Measurements from ENCODE around the gene ADCY3. TPM values are rescaled to one million over a fixed set of nuclear protein-coding genes. Genes with fewer than 3 reads are reported as not detected.

ADCY3 gene
- total and polyA plus RNA-seq, 10 of the 15 experiments (the other 5 are each of a cell fraction or from before 2014, with no cell fraction given) = 2.8 to 102 (median 50.4) TPM

DNA sequence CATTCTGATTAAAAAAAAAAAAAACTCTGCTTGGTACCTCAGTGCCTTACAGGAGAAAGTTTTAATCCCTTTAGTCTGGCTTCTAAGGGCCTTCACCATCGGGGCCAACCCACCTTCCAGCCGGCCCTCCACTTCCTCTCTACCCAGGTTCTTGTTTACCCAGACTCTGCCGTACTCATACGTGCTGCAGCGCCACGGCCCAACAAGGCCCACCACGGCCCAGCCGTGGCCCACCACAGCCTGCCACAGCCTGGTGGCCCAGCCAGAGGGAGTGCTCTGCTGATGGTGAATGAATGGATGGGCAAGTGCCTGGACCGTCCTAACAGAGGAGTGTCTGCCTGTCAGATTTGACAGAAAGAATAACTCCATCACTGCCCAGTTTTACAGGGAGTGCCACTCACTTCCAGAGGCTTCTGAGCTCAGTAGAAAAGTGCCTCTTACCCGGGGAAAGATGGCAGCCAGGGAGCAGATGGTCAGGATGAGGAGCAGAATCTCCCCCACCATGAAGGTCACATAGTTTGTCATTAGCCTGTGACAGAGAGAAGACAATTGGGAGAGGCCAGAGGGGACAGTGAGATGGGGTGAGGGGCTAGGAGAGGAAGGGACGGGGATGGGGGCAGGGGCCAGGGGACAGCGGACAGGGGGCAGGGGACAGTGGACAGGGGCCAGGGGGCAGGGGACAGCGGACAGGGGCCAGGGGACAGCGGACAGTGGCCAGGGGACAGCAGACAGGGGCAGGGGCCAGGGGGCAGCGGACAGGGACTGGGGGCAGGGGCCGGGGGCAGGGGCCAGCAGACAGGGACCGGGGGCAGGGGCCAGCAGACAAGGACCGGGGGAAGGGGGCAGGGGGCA, 88.6 kb downstream of the ADCY3 start:
- in situ Hi-C loops (cut with MboI) = no loop called here
- POLR2A ChIA-PET = no interaction called here
- SMC1A ChIA-PET (ENCODE audit: uncharacterized antibody, unreplicated experiment) = no interaction called here
- 0 out of 2 replicates have a peak, but pooled peaks have one; percentile 21 for TF ChIP-seq POLR2A (IDR thresholded peaks at IDR 0.05; ENCODE audit: low read depth, low read length)
- TF ChIP-seq CREB1 (IDR thresholded peaks at IDR 0.05; ENCODE audit: low read depth) = no peak
- no peak for TF ChIP-seq SIN3A (IDR thresholded peaks at IDR 0.05; ENCODE audit: low read depth, low read length)
- TF ChIP-seq, protein P1, sequence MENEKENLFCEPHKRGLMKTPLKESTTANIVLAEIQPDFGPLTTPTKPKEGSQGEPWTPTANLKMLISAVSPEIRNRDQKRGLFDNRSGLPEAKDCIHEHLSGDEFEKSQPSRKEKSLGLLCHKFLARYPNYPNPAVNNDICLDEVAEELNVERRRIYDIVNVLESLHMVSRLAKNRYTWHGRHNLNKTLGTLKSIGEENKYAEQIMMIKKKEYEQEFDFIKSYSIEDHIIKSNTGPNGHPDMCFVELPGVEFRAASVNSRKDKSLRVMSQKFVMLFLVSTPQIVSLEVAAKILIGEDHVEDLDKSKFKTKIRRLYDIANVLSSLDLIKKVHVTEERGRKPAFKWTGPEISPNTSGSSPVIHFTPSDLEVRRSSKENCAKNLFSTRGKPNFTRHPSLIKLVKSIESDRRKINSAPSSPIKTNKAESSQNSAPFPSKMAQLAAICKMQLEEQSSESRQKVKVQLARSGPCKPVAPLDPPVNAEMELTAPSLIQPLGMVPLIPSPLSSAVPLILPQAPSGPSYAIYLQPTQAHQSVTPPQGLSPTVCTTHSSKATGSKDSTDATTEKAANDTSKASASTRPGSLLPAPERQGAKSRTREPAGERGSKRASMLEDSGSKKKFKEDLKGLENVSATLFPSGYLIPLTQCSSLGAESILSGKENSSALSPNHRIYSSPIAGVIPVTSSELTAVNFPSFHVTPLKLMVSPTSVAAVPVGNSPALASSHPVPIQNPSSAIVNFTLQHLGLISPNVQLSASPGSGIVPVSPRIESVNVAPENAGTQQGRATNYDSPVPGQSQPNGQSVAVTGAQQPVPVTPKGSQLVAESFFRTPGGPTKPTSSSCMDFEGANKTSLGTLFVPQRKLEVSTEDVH (IDR thresholded peaks at IDR 0.05; ENCODE audit: low read depth, partially characterized antibody) = no peak
- no peak for TF ChIP-seq CHD1 (IDR thresholded peaks at IDR 0.05; ENCODE audit: low read depth, low read length)
- CTCF ChIA-PET = interaction anchor here (1.7 to 6.7 kb wide), 2 partner anchors 421 to 422 kb away, joined by 6 to 124 read pairs; no protein-coding TSS in a partner anchor
- Histone ChIP-seq H3K4me2 (ENCODE audit: control insufficient read depth, insufficient read depth) (no peak overlapping the region), H4K20me1 (ENCODE audit: control insufficient read depth, insufficient read depth) (no peaks in the 10 kb centered on the region; the same call in 1 of the 2 replicates), H3K9me3 (replicated peaks; ENCODE audit: control insufficient read depth, insufficient read depth, low read length) (no peaks in the 10 kb centered on the region), H3K27me3 (replicated peaks in 1 of 2; ENCODE audit: control insufficient read depth in 2 of 2, insufficient read depth in 2 of 2, low read length in 1 of 2) (no peaks in the 10 kb centered on the region), H3K4me3 (no peak overlapping the region), H3K4me1 (ENCODE audit: control insufficient read depth, insufficient read depth, low read length) (no peaks in the 10 kb centered on the region; the same call in 1 of the 2 replicates), H3K9ac (ENCODE audit: control insufficient read depth, insufficient read depth, low read length) (no peak overlapping the region), H3K27ac (ENCODE audit: control insufficient read depth, insufficient read depth) (no peak overlapping the region), H3K36me3 (ENCODE audit: control insufficient read depth in 2 of 2, insufficient read depth in 2 of 2, low read length in 1 of 2) (peaks cover 0 to 1% of the 10 kb centered on the region in 2 experiments; a peak in 3 of 4 replicates), H3K79me2 (ENCODE audit: control insufficient read depth, insufficient read depth, low read length) (no peaks in the 10 kb centered on the region), H2AFZ (ENCODE audit: control insufficient read depth, low read depth, low read length) (no peak overlapping the region)
- WGBS (ENCODE audit: insufficient coverage, insufficient replicate concordance, low lambda C conversion rate, missing lambda C conversion rate) = 83% methylated on average over 13 of the region's 18 CpGs
- ATAC-seq (no peak), DNase-seq (ENCODE audit: low read depth, low spot score) (no peak), FAIRE-seq (no peak)
- BruUV-seq (replicated peaks) = no TSS peak
- RAD21 ChIA-PET (ENCODE audit: unreplicated experiment) = interaction anchor here (1.1 to 1.6 kb wide), 3 partner anchors 218 to 422 kb away, joined by 3 to 5 read pairs (median 4); no protein-coding TSS in a partner anchor
- intact Hi-C loops (cut with micrococcal nuclease; ENCODE audit: unreplicated experiment) = no loop called here
